CD8-positive, alpha-beta memory T cell (primary cell): ENCODE measurements around the gene HGD. TPM values are rescaled to one million over a fixed set of nuclear protein-coding genes. Genes with fewer than 3 reads are reported as not detected.
A peak's percentile ranks its signal among the peaks of the same experiment; 100 is the strongest.
"Not testable (repeated sequence)": the region's sequence is repeated elsewhere in the genome, so short reads cannot be mapped to it uniquely, and the experiment has no call there.

Experiments
- CTCF ChIA-PET: fragments of 350-600 bp; sonication (Branson Sonifier 250); formaldehyde crosslinking; loops from one replicate; lab custom pipeline; 2021; ENCODE audit warnings: antibody characterized with exemption; lab: Charles Lee
- POLR2A ChIA-PET: fragments of 350-600 bp; sonication (Branson Sonifier 250); formaldehyde crosslinking; loops from one replicate; lab custom pipeline; 2021; ENCODE audit warnings: antibody characterized with exemption; lab: Charles Lee
- DNase-seq, 5 donors: peaks; one replicate each; pipeline versions ENCODE4 v3.0.0 to v3.0.0-alpha.2; 2020 to 2022; ENCODE audit warnings: mixed read lengths in 1 of 5
- H3K27ac ChIP-seq: one replicate; pipeline ENCODE4 v1.7.0; 2013; ENCODE audit warnings: low read depth, mild to moderate bottlenecking, low read length, moderate library complexity
- H3K27me3 ChIP-seq: 2 replicates; pipeline ENCODE4 v1.7.0; 2013; ENCODE audit warnings: low read length, mild to moderate bottlenecking; ENCODE audit not compliant: insufficient read depth, poor library complexity, severe bottlenecking
- H3K36me3 ChIP-seq: 2 replicates; pipeline ENCODE4 v1.7.0; 2013; ENCODE audit warnings: mild to moderate bottlenecking, low read length, moderate library complexity; ENCODE audit not compliant: insufficient read depth
- H3K4me1 ChIP-seq: 2 replicates; pipeline ENCODE4 v1.7.0; 2013; ENCODE audit warnings: mild to moderate bottlenecking, low read length, moderate library complexity; ENCODE audit not compliant: insufficient read depth
- H3K4me3 ChIP-seq: 2 replicates; pipeline ENCODE4 v1.7.0; 2013; ENCODE audit warnings: mild to moderate bottlenecking, low read length
- H3K9me3 ChIP-seq: 2 replicates; pipeline ENCODE4 v1.7.0; 2013; ENCODE audit warnings: mild to moderate bottlenecking, low read length
- H3K27ac Mint-ChIP-seq, 8 donors: one replicate each; pipeline ENCODE4 v1.8.0; 2020 to 2021; ENCODE audit warnings: mixed read lengths in 8 of 8, mild to moderate bottlenecking in 6 of 8, inconsistent platforms in 3 of 8, moderate library complexity in 3 of 8
- H3K27me3 Mint-ChIP-seq, 2 donors: one replicate each; pipeline ENCODE4 v1.8.0; 2020 to 2021; ENCODE audit warnings: mixed read lengths in 2 of 2, mild to moderate bottlenecking in 1 of 2, moderate library complexity in 1 of 2
- H3K36me3 Mint-ChIP-seq, 3 donors: one replicate each; pipeline ENCODE4 v1.8.0; 2020 to 2021; ENCODE audit warnings: mixed read lengths in 3 of 3, inconsistent platforms in 1 of 3, mild to moderate bottlenecking in 1 of 3
- H3K4me1 Mint-ChIP-seq, 3 donors: one replicate each; pipeline ENCODE4 v1.8.0; 2020 to 2021; ENCODE audit warnings: mixed read lengths in 3 of 3, inconsistent platforms in 1 of 3, mild to moderate bottlenecking in 1 of 3
- H3K4me3 Mint-ChIP-seq, 7 donors: one replicate each; pipeline ENCODE4 v1.8.0; 2020 to 2021; ENCODE audit warnings: mixed read lengths in 7 of 7, mild to moderate bottlenecking in 6 of 7, moderate library complexity in 4 of 7, inconsistent platforms in 2 of 7
- H3K9me3 Mint-ChIP-seq, 5 donors: one replicate each; pipeline ENCODE4 v1.8.0; 2020 to 2022; ENCODE audit warnings: mixed read lengths in 5 of 5, mild to moderate bottlenecking in 3 of 5, moderate library complexity in 2 of 5, inconsistent platforms in 1 of 5
- polyA plus RNA-seq: library from polyadenylated mRNA; unstranded; fragments of 300-500 nt; fragmentation: Illumina TruSeq; gene quantifications from one replicate; pipeline ENCODE4 v1.2.3, GENCODE V29; 2021
- total RNA-seq, 2 experiments: library from RNA; stranded (reverse); gene quantifications; one replicate each; pipeline ENCODE4 v1.2.3, GENCODE V29; 2021

The HGD gene
- total and polyA plus RNA-seq, 3 experiments from 2014 or later, result 0.98 to 1.1 TPM; not detected in 1

DNA sequence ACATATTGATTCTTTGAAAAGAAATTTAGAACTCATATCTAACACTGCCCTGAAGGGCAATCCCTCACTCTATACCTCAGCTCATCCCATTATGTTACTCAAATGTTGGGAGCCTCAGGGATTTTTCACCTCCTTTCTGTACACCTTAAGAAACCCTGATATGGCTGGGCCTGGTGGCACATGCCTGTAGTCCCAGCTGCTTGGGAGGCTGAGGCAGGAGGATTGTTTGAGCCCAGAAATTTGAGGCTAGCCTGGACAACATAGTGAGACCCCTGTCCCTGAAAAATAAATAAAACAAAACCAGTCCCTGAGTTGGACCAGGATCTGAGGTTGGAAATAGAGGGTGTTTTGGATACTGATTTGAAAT is 58.3 kb downstream of the HGD start:
- H3K4me1 ChIP-seq, result no peaks in the 10 kb centered on the region
- Mint-ChIP-seq H3K4me3 (no peak overlapping the region), H3K36me3 (peaks cover 0 to 28% (median 6%) of the 10 kb centered on the region in 3 donors), H3K27me3 (peaks cover 8 to 22% of the 10 kb centered on the region in 2 donors), H3K27ac (no peak overlapping the region), H3K4me1 (no peaks in the 10 kb centered on the region), H3K9me3 (peaks cover 1 to 19% (median 16%) of the 10 kb centered on the region in 5 donors)
- no peak for DNase-seq
- no peaks in the 10 kb centered on the region for H3K36me3 ChIP-seq
- peaks cover 7% of the 10 kb centered on the region for H3K9me3 ChIP-seq
- no peak overlapping the region for H3K4me3 ChIP-seq
- POLR2A ChIA-PET, result no interaction called here
- H3K27me3 ChIP-seq, result no peaks in the 10 kb centered on the region
- CTCF ChIA-PET, result no interaction called here
- H3K27ac ChIP-seq, result no peak overlapping the region

GRCh38 chr3:120622870-120623726 is 58.9 kb downstream of the HGD start:
- H3K9me3 Mint-ChIP-seq, result peaks cover 1 to 19% (median 16%) of the 10 kb centered on the region in 5 donors
- ChIA-PET POLR2A (no interaction called here), CTCF (interaction anchor here (0.7 kb wide), 1 partner anchor 27 kb away, joined by 3 read pairs; the partner anchor contains the start of gene NDUFB4)
- no peak overlapping the region for H3K4me3 Mint-ChIP-seq
- Histone ChIP-seq H3K36me3 (no peaks in the 10 kb centered on the region), H3K27ac (no peak overlapping the region), H3K4me1 (no peaks in the 10 kb centered on the region), H3K4me3 (no peak overlapping the region), H3K27me3 (no peaks in the 10 kb centered on the region), H3K9me3 (peaks cover 7% of the 10 kb centered on the region)
- no peaks in the 10 kb centered on the region for H3K4me1 Mint-ChIP-seq
- H3K36me3 Mint-ChIP-seq, result peaks cover 0 to 23% (median 6%) of the 10 kb centered on the region in 3 donors
- peaks cover 8 to 25% of the 10 kb centered on the region in 2 donors for H3K27me3 Mint-ChIP-seq
- H3K27ac Mint-ChIP-seq, result peak overlapping the region in 1 of 8 donors; percentile 2
- DNase-seq, result peak in 1 of 5 donors; percentile 50

GRCh38 chr3:120622457-120622856 is 59.6 kb downstream of the HGD start:
- Histone ChIP-seq H3K27ac (no peak overlapping the region), H3K9me3 (peaks cover 7% of the 10 kb centered on the region), H3K4me1 (no peaks in the 10 kb centered on the region), H3K4me3 (no peak overlapping the region), H3K36me3 (no peaks in the 10 kb centered on the region), H3K27me3 (no peaks in the 10 kb centered on the region)
- DNase-seq, result no peak
- ChIA-PET CTCF (interaction anchor here (0.7 kb wide), 1 partner anchor 26 kb away, joined by 3 read pairs; the partner anchor contains the start of gene NDUFB4), POLR2A (no interaction called here)
- peaks cover 8 to 25% of the 10 kb centered on the region in 2 donors for H3K27me3 Mint-ChIP-seq
- H3K4me3 Mint-ChIP-seq, result no peak overlapping the region
- no peak overlapping the region for H3K27ac Mint-ChIP-seq
- H3K9me3 Mint-ChIP-seq, result peaks cover 1 to 19% (median 16%) of the 10 kb centered on the region in 5 donors
- H3K4me1 Mint-ChIP-seq, result no peaks in the 10 kb centered on the region
- peaks cover 0 to 23% (median 6%) of the 10 kb centered on the region in 3 donors for H3K36me3 Mint-ChIP-seq

GRCh38 chr3:120616745-120617144 is 65.3 kb downstream of the HGD start:
- H3K36me3 ChIP-seq, CTCF ChIA-PET, H3K4me3 Mint-ChIP-seq, H3K4me1 Mint-ChIP-seq, H3K27ac Mint-ChIP-seq, H3K4me3 ChIP-seq, H3K9me3 ChIP-seq, POLR2A ChIA-PET, H3K9me3 Mint-ChIP-seq, H3K4me1 ChIP-seq, H3K27me3 ChIP-seq, DNase-seq, H3K27ac ChIP-seq, H3K36me3 Mint-ChIP-seq: not testable (repeated sequence)
- H3K27me3 Mint-ChIP-seq, result peaks cover 1 to 31% of the 10 kb centered on the region in 2 donors

GRCh38 chr3:120615847-120616609 is 66.0 kb downstream of the HGD start:
- no peaks in the 10 kb centered on the region for H3K36me3 ChIP-seq
- no peak overlapping the region for H3K27ac ChIP-seq
- DNase-seq, result no peak
- no peak overlapping the region for H3K4me3 Mint-ChIP-seq
- no peaks in the 10 kb centered on the region for H3K4me1 ChIP-seq
- H3K4me1 Mint-ChIP-seq, result no peaks in the 10 kb centered on the region
- H3K27me3 ChIP-seq, result no peaks in the 10 kb centered on the region
- no peaks in the 10 kb centered on the region for H3K9me3 ChIP-seq
- H3K9me3 Mint-ChIP-seq, result no peaks in the 10 kb centered on the region
- peaks cover 4 to 35% of the 10 kb centered on the region in 2 donors for H3K27me3 Mint-ChIP-seq
- POLR2A ChIA-PET, result no interaction called here
- H3K36me3 Mint-ChIP-seq, result no peaks in the 10 kb centered on the region
- no peak overlapping the region for H3K27ac Mint-ChIP-seq
- CTCF ChIA-PET, result no interaction called here
- H3K4me3 ChIP-seq, result no peak overlapping the region

GRCh38 chr3:120614765-120615164 is 67.3 kb downstream of the HGD start:
- CTCF ChIA-PET, result interaction anchor here (1.5 kb wide), 1 partner anchor 10 kb away, joined by 4 read pairs; no protein-coding TSS in a partner anchor
- POLR2A ChIA-PET, result no interaction called here

DNA sequence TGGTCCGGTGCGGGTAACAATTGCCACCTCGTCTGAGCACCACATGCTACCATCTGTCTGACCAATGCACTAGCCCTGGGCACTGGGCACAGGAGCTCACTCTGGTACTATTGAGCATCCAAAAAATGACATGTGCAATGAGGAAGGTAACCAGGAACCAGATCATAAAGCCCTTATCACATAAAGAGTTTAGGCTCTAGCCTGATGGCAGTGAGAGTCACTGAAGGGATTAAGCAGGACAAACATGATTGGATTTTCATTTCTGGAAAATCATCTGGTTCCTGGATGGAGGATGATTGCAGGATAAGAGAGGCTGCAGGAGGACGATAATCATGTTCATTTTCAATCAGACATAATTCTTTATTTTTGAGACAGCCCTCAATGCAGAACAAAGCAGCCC is 73.5 kb downstream of the HGD start:
- ChIA-PET CTCF (no interaction called here), POLR2A (no interaction called here)
- Histone ChIP-seq H3K4me1 (no peaks in the 10 kb centered on the region), H3K27ac (no peak overlapping the region), H3K4me3 (no peak overlapping the region), H3K9me3 (no peaks in the 10 kb centered on the region), H3K27me3 (no peaks in the 10 kb centered on the region), H3K36me3 (no peaks in the 10 kb centered on the region)
- no peaks in the 10 kb centered on the region for H3K36me3 Mint-ChIP-seq
- DNase-seq, result no peak
- H3K4me1 Mint-ChIP-seq, result no peaks in the 10 kb centered on the region
- H3K4me3 Mint-ChIP-seq, result no peak overlapping the region
- no peak overlapping the region for H3K27ac Mint-ChIP-seq
- H3K9me3 Mint-ChIP-seq, result no peaks in the 10 kb centered on the region
- H3K27me3 Mint-ChIP-seq, result peaks cover 7 to 12% of the 10 kb centered on the region in 2 donors

More at GRCh38 chr3:120614765-120615164, 67.3 kb downstream of the HGD start:
- Histone ChIP-seq H3K36me3 (no peaks in the 10 kb centered on the region), H3K9me3 (no peaks in the 10 kb centered on the region), H3K27me3 (no peaks in the 10 kb centered on the region), H3K4me3 (no peak overlapping the region), H3K4me1 (no peaks in the 10 kb centered on the region), H3K27ac (no peak overlapping the region)
- no peaks in the 10 kb centered on the region for H3K36me3 Mint-ChIP-seq
- H3K4me1 Mint-ChIP-seq, result no peaks in the 10 kb centered on the region
- peaks cover 9 to 36% of the 10 kb centered on the region in 2 donors for H3K27me3 Mint-ChIP-seq
- no peak for DNase-seq
- no peaks in the 10 kb centered on the region for H3K9me3 Mint-ChIP-seq
- H3K27ac Mint-ChIP-seq, result no peak overlapping the region
- H3K4me3 Mint-ChIP-seq, result no peak overlapping the region

DNA sequence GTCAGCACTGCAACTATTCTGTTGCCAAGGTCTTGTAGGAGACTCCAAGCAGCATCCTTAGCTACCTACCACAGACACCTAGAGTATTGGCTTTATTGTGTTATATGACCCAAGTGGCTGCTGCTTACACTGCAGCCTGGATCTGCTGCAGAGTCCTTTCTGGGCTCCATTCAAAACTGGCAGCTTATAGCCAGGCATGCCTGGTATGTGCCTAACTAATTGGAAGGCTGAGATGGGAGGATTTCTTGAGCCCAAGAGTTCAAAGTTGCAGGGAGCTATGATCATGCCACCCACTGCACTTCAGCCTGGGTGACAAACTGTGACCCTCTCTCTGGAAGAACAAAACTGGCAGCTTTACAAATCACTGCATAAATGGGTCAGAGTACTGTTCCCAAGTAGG is 77.3 kb downstream of the HGD start:
- no peaks in the 10 kb centered on the region for H3K9me3 ChIP-seq
- Mint-ChIP-seq H3K9me3 (no peaks in the 10 kb centered on the region), H3K36me3 (peaks cover 4 to 31% (median 5%) of the 10 kb centered on the region in 3 donors), H3K27ac (no peak overlapping the region), H3K27me3 (peaks cover 0 to 4% of the 10 kb centered on the region in 2 donors), H3K4me1 (peaks cover 0 to 7% (median 0%) of the 10 kb centered on the region in 3 donors), H3K4me3 (no peak overlapping the region)
- CTCF ChIA-PET, result interaction anchor here (1.3 kb wide), 1 partner anchor 9 kb away, joined by 4 read pairs; no protein-coding TSS in a partner anchor
- no peak for DNase-seq
- POLR2A ChIA-PET, result no interaction called here
- peaks cover 3% of the 10 kb centered on the region for H3K4me1 ChIP-seq
- no peak overlapping the region for H3K4me3 ChIP-seq
- no peaks in the 10 kb centered on the region for H3K27me3 ChIP-seq
- H3K36me3 ChIP-seq, result peaks cover 9% of the 10 kb centered on the region
- no peak overlapping the region for H3K27ac ChIP-seq
